Transverse colon (tissue), 3 donors: ENCODE results near the gene TUBB8.
"Not testable (repeated sequence)": the region's sequence is repeated elsewhere in the genome, so short reads cannot be mapped to it uniquely, and the experiment has no call there.

Source experiments
- POLR2A ChIP-seq: fragments of 450-650 bp; IDR thresholded peaks from one replicate; pipeline ENCODE4 v1.6.1; 2016; ENCODE audit warnings: antibody characterized with exemption, mild to moderate bottlenecking, moderate library complexity
- TF ChIP-seq, protein P1 (sequence below), 5 experiments: fragments of 200-600 bp in 3 of 5; fragments of 450-650 bp in 2 of 5; sonication (generic) in 3 of 5; IDR thresholded peaks; 1 replicate in 2 of 5; 2 replicates in 3 of 5; pipeline ENCODE4 v1.5.1; 2016 to 2017; ENCODE audit warnings: antibody characterized with exemption in 5 of 5, inconsistent platforms in 3 of 5, mild to moderate bottlenecking in 2 of 5, moderate library complexity in 1 of 5

DNA sequence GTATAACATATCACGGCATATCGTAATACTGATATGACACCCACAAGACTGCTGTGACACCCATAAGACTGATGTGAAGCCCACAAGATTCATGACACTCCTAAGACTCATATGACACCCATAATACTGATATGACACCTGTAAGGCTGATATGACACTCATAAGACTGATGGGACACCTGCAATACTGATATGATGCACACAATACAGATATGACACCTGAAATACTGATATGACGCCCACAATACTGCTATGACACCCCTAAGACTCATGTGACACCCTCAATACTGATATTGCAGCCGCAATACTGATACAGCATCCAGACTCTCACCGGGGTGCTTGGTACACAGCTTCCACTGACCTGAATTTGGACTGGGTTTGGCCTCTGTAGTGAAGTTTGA is 19.1 kb upstream of the TUBB8 start:
- TF ChIP-seq, protein P1, sequence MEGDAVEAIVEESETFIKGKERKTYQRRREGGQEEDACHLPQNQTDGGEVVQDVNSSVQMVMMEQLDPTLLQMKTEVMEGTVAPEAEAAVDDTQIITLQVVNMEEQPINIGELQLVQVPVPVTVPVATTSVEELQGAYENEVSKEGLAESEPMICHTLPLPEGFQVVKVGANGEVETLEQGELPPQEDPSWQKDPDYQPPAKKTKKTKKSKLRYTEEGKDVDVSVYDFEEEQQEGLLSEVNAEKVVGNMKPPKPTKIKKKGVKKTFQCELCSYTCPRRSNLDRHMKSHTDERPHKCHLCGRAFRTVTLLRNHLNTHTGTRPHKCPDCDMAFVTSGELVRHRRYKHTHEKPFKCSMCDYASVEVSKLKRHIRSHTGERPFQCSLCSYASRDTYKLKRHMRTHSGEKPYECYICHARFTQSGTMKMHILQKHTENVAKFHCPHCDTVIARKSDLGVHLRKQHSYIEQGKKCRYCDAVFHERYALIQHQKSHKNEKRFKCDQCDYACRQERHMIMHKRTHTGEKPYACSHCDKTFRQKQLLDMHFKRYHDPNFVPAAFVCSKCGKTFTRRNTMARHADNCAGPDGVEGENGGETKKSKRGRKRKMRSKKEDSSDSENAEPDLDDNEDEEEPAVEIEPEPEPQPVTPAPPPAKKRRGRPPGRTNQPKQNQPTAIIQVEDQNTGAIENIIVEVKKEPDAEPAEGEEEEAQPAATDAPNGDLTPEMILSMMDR (IDR thresholded peaks at IDR 0.05): not testable (repeated sequence)
- not testable (repeated sequence) for TF ChIP-seq POLR2A
